ENCODE measurements around the gene SOX6.
"Not testable (repeated sequence)": the region's sequence is repeated elsewhere in the genome, so short reads cannot be mapped to it uniquely, and the experiment has no call there.

The SOX6 gene

GRCh38 chr11:15926071-15926470 is 430.3 kb downstream of the SOX6 start:
- no peak overlapping the region for H3K27ac ChIP-seq
- no peak for TF ChIP-seq CTCF (conservative IDR thresholded peaks at IDR 0.05)

- H3K27ac ChIP-seq: no peak overlapping the region
- TF ChIP-seq CTCF (conservative IDR thresholded peaks at IDR 0.05): no peak; the same call in 1 of the 2 replicates
Measured at GRCh38 chr11:15923183-15923582, 433.2 kb downstream of the SOX6 start.

GRCh38 chr11:15922745-15923144 is 433.6 kb downstream of the SOX6 start:
- H3K27ac ChIP-seq: not testable (repeated sequence)

GRCh38 chr11:15920856-15921629 is 435.3 kb downstream of the SOX6 start:
- TF ChIP-seq CTCF (conservative IDR thresholded peaks at IDR 0.05): no peak
- H3K27ac ChIP-seq: no peak overlapping the region

- no peak for TF ChIP-seq CTCF (conservative IDR thresholded peaks at IDR 0.05)
- H3K27ac ChIP-seq: no peak overlapping the region
Measured at GRCh38 chr11:15918674-15919073, 437.7 kb downstream of the SOX6 start.

GRCh38 chr11:15918212-15918611 is 438.1 kb downstream of the SOX6 start:
- H3K27ac ChIP-seq: no peak overlapping the region
- TF ChIP-seq CTCF (conservative IDR thresholded peaks at IDR 0.05): no peak
